ENCODE data around the gene SMC5. TPM values are rescaled to one million over a fixed set of nuclear protein-coding genes. Genes with fewer than 3 reads are reported as not detected.

Gene SMC5
- total RNA-seq, 2 donors from 2014 or later: 30.0 to 42.5 TPM

DNA sequence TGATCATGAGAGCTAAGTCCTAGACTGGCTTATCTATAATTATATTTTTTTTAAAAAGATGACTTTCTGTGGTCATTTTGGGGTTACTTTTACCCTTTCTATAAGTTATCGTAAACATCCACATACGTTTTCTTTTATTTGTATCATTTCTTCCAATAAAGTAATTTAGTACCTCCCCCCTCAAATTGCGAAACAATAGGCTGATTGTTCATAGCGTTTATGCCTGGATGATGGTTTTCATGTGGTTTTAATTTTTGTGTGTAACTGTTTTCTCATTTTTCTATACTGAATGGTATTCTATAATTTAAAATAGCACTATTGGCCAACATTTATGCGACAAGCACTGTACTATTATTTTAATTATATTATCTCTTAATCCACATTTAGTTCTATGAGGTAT is 44.5 kb downstream of the SMC5 start:
- no peak for DNase-seq
- Histone ChIP-seq H3K9ac (ENCODE audit: extremely low read depth, low read length, poor library complexity, severe bottlenecking) (no peak overlapping the region), H3K9me3 (ENCODE audit: control insufficient read depth, low read length) (no peaks in the 10 kb centered on the region), H3K4me1 (ENCODE audit: control insufficient read depth, insufficient read depth, low read length) (no peaks in the 10 kb centered on the region), H3K36me3 (ENCODE audit: control insufficient read depth, insufficient read depth, low read length) (peaks cover 88% of the 10 kb centered on the region), H3K4me3 (ENCODE audit: low read length) (no peak overlapping the region), H3K27ac (ENCODE audit: low read depth, low read length) (no peak overlapping the region), H3K27me3 (ENCODE audit: control insufficient read depth, insufficient read depth, low read length, poor library complexity, severe bottlenecking) (no peaks in the 10 kb centered on the region)
- Mint-ChIP-seq H3K4me1 (no peaks in the 10 kb centered on the region), H3K36me3 (ENCODE audit: low read depth) (peaks cover 53% of the 10 kb centered on the region), H3K27me3 (ENCODE audit: insufficient read depth) (no peaks in the 10 kb centered on the region), H3K4me3 (no peak overlapping the region), H3K27ac (no peak overlapping the region), H3K9me3 (no peaks in the 10 kb centered on the region)
- 92 to 100% methylated on average over 2 to 3 of the region's 5 CpGs for WGBS, 2 experiments (ENCODE audit: insufficient coverage in 1 of 2, insufficient read length in 1 of 2)
- TF ChIP-seq CTCF (conservative IDR thresholded peaks at IDR 0.05): no peak

- Histone ChIP-seq H3K27me3 (ENCODE audit: control insufficient read depth, insufficient read depth, low read length, poor library complexity, severe bottlenecking) (no peaks in the 10 kb centered on the region), H3K9ac (ENCODE audit: extremely low read depth, low read length, poor library complexity, severe bottlenecking) (no peak overlapping the region), H3K27ac (ENCODE audit: low read depth, low read length) (no peak overlapping the region), H3K4me3 (ENCODE audit: low read length) (no peak overlapping the region), H3K9me3 (ENCODE audit: control insufficient read depth, low read length) (peaks cover 5% of the 10 kb centered on the region), H3K36me3 (ENCODE audit: control insufficient read depth, insufficient read depth, low read length) (peaks cover 86% of the 10 kb centered on the region), H3K4me1 (ENCODE audit: control insufficient read depth, insufficient read depth, low read length) (no peaks in the 10 kb centered on the region)
- no peak for DNase-seq
- Mint-ChIP-seq H3K36me3 (ENCODE audit: low read depth) (peaks cover 54% of the 10 kb centered on the region), H3K27ac (no peak overlapping the region), H3K4me3 (no peak overlapping the region), H3K4me1 (no peaks in the 10 kb centered on the region), H3K9me3 (no peaks in the 10 kb centered on the region), H3K27me3 (ENCODE audit: insufficient read depth) (no peaks in the 10 kb centered on the region)
- no peak for TF ChIP-seq CTCF (conservative IDR thresholded peaks at IDR 0.05)
These were observed 46.0 kb downstream of the SMC5 start for GRCh38 chr9:70304810-70305209.

- peaks cover 48% of the 10 kb centered on the region for H3K36me3 Mint-ChIP-seq (ENCODE audit: low read depth)
- 96 to 100% methylated on average over 2 to 3 of the region's 3 CpGs for WGBS, 2 experiments (ENCODE audit: insufficient coverage in 1 of 2, insufficient read length in 1 of 2)
- Histone ChIP-seq H3K4me1 (ENCODE audit: control insufficient read depth, insufficient read depth, low read length) (no peaks in the 10 kb centered on the region), H3K4me3 (ENCODE audit: low read length) (no peak overlapping the region), H3K36me3 (ENCODE audit: control insufficient read depth, insufficient read depth, low read length) (peaks cover 81% of the 10 kb centered on the region), H3K27ac (ENCODE audit: low read depth, low read length) (no peak overlapping the region), H3K9me3 (ENCODE audit: control insufficient read depth, low read length) (peaks cover 9% of the 10 kb centered on the region), H3K9ac (ENCODE audit: extremely low read depth, low read length, poor library complexity, severe bottlenecking) (no peak overlapping the region), H3K27me3 (ENCODE audit: control insufficient read depth, insufficient read depth, low read length, poor library complexity, severe bottlenecking) (no peaks in the 10 kb centered on the region)
- H3K4me3 Mint-ChIP-seq: no peak overlapping the region
- H3K27me3 Mint-ChIP-seq (ENCODE audit: insufficient read depth): no peaks in the 10 kb centered on the region
- no peaks in the 10 kb centered on the region for H3K9me3 Mint-ChIP-seq
- H3K27ac Mint-ChIP-seq: no peak overlapping the region
- no peaks in the 10 kb centered on the region for H3K4me1 Mint-ChIP-seq
- DNase-seq: no peak
- no peak for TF ChIP-seq CTCF (conservative IDR thresholded peaks at IDR 0.05)
These were observed 56.6 kb downstream of the SMC5 start for GRCh38 chr9:70315389-70315788.

All from endodermal cell (in vitro differentiated cells).